ENCODE measurements around the gene LRBA. TPM values are rescaled to one million over a fixed set of nuclear protein-coding genes. Genes with fewer than 3 reads are reported as not detected.
"Not testable (repeated sequence)": the region's sequence is repeated elsewhere in the genome, so short reads cannot be mapped to it uniquely, and the experiment has no call there.

LRBA gene
- total RNA-seq, 1 experiment from 2014 or later, result 25.7 TPM

- DNase-seq (ENCODE audit: extremely low read depth, low read depth), result no peak
Measured at GRCh38 chr4:150579551-150580234, 435.4 kb downstream of the LRBA start.

DNA sequence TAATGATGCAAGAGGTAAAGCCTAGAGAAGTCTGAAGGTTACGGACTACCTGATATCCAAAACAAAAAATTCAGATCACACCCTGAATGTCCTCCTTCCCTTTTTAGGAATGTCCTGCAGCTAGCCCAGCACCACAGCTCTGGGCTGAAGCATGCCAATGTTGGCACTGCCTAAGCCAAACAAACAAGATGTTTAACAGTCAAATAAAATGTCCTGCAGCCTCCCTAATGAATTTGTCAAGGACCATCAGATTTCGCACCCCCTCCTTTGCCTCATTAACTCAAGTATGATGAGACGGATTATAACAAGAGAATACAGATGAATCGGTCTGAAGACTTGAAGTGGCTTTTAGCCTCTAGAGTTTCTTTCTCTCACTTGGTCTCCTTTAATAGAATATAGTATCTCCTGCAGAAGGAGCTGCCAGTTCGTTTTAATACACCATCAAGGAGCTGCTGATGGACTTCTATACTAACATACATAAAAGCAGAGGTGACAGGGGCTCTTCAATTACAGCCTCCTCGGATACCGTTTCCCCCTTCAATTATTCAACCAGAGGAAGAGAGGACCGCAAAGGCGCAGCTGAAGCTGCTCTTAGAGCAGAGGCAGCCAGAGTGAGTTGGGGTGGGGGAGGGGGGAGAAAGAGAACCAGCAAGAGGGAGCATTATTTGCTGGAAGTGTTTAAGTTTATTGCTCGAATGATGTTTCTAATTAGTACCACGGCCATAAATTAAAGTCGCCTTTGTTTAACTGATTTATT is 436.2 kb downstream of the LRBA start:
- no peak for DNase-seq (ENCODE audit: extremely low read depth, low read depth)

DNA sequence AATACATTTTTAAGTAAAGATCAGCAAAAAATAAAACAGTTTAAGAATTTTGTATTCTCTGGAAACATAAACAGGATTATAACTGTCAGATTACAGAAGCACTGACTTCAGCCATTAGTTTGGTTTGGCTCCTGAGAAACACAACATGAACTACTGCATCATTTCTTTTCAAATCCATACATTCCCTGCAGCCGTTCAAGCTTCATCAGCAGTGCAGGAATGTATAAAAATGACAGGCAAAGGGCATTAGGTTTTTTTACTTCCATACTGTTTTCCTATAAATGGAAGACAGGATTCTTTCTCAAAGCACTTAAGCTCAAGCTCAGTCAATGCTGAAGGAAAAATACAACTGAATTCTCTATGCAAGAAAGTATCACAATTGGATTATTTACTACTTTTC is 437.3 kb downstream of the LRBA start:
- no peak for DNase-seq (ENCODE audit: extremely low read depth, low read depth)

- DNase-seq (ENCODE audit: extremely low read depth, low read depth), result no peak
Measured at GRCh38 chr4:150574678-150575077, 440.4 kb downstream of the LRBA start.

- DNase-seq (ENCODE audit: extremely low read depth, low read depth), result no peak
Measured at GRCh38 chr4:150573534-150573933, 441.6 kb downstream of the LRBA start.

- no peak for DNase-seq (ENCODE audit: extremely low read depth, low read depth)
Measured at GRCh38 chr4:150572704-150573504, 442.2 kb downstream of the LRBA start.

DNA sequence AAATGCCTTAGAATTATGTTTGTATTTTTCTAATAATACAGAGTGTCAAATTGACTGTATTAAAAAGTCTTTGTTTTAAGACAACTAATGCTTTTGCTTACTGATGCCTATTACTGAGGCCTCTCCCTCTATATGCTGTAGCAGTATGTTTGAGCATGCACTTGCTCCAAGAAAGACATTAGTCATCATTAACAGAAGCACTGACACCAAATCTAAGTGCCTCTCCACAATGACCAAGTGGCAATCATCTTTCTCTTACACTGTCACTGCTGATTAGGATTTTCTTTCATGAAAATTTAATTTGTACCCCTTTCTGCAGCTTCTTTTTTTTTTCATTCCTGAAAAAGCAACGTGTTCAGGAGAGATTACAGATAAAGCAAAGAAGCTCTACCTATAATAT is 444.2 kb downstream of the LRBA start:
- DNase-seq (ENCODE audit: extremely low read depth, low read depth), result no peak

DNA sequence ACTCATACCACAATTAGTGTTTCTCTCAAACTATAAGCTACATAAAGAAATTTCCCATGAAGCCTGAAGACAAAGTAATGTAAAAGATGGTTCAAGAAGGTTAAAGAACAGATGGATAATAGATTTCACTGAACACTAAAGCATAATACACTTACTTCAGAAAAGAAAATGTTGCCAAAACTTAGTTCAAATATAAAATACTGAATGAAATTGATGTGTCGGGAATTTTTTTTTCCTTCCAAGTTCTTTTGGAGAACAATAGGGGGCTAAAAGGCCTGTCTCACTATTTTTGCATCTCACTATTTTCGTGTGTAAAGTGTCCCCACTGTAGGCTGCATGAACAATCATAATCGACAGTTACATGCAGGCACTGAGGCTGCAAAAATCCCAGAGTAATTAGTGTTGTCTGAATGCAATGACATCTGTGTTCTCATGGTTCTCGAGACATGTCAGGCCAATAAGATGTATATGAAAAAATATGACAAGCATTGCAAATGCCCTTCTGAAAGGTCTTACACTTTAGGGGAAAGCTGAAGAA is 445.0 kb downstream of the LRBA start:
- no peak for DNase-seq (ENCODE audit: extremely low read depth, low read depth)

DNA sequence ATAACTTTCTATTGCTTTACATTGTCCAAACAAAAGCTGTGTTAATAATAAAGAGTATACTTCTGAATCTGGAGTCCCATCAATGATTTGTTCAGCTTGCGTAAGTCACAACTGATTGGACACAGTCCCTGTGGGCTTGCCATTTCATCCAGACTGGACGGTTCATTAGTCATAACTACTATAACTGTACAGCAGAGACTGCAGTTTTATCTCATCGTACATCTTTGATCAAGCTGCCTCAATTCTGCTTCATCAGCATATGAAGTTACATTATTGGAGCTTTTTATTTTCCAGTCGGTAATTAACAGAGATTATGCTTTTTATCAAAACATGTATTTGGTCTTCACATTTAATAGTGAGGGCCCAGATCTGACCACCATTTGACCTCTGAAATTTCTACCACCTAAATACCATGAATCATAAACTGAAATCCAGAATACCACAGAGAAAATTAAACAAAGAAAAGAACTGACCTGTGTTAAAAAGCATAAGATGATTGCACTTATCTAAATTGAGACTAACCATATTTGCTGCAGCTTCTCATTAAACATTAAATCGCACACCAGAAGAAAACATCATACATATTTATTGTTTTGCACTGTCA is 445.6 kb downstream of the LRBA start:
- DNase-seq (ENCODE audit: extremely low read depth, low read depth), result no peak

DNA sequence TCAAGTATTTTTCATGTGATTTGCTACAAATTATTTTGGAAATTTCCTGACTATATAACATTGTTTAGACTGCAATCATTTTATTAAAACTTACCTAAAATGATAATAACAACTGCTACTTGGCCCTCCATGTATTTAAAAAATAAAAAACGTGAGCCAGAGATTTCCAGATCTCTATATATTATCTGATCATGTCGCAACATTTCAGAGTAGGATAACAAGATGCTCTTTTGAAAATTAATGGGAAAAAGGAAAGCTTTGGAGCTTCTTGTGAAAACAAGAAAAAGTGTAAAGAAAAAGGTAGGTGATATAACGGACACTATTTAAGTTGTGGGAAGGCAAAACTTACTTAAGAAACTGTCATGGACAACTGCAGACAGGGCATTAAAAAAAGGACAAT is 448.0 kb downstream of the LRBA start:
- no peak for DNase-seq (ENCODE audit: extremely low read depth, low read depth)

DNA sequence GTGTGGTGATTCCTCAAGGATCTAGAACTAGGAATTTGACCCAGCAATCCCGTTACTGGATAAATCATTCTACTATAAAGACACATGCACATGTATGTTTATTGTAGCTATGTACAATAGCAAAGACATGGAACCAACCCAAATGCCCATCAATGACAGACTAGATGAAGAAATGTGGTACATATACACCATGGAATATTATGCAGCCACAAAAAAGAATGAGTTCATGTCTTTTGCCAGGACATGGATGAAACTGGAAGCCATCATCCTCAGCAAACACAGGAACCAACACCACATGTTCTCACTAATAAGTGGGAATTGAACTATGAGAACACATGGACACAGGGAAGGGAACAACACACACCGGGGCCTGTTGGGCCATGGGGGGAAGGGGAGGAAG is 450.1 kb downstream of the LRBA start:
- not testable (repeated sequence) for DNase-seq (ENCODE audit: extremely low read depth, low read depth)

- no peak for DNase-seq (ENCODE audit: extremely low read depth, low read depth)
Measured at GRCh38 chr4:150562751-150563150, 452.3 kb downstream of the LRBA start.

- no peak for DNase-seq (ENCODE audit: extremely low read depth, low read depth)
Measured at GRCh38 chr4:150562250-150562649, 452.8 kb downstream of the LRBA start.

GRCh38 chr4:150561143-150561737 is 453.8 kb downstream of the LRBA start:
- DNase-seq (ENCODE audit: extremely low read depth, low read depth), result no peak

DNA sequence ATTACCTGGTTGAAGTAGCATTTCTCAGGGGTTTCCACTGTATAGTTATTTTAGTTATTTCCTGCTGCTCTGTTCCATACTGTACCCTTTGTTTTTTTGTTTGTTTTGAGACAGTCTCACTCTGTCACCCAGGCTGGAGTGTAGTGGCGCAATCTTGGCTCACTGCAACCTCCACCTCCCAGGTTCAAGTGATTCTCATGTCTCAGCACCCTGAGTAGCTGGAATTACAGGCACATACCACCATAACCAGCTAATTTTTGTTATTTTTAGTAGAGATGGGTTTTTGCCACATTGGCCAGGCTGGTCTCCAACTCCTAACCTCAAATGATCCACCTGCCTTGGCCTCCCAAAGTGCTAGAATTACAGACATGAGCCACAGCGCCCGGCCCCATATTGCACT is 457.3 kb downstream of the LRBA start:
- not testable (repeated sequence) for DNase-seq (ENCODE audit: extremely low read depth, low read depth)

GRCh38 chr4:150547154-150547838 is 467.8 kb downstream of the LRBA start:
- no peak for DNase-seq (ENCODE audit: extremely low read depth, low read depth)

DNA sequence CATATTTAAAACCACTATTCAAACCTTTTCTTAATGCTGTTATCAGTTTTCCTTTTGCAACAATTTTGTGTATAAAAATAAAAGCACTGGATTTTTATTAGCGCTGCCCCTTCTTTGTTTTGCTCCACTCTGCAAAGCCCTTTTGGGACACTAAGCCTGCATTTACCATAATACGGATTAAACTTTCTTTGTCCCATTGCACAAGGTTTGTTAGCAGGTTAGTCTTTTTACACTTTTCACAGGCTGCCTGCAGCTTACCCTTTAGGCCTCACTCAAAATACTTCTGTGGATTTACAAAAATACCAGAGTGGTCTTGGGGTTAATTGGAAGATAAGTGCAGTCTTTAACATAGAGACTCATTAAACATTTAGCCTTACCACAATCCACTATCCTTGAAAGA is 468.8 kb downstream of the LRBA start:
- DNase-seq (ENCODE audit: extremely low read depth, low read depth), result no peak

- no peak for DNase-seq (ENCODE audit: extremely low read depth, low read depth)
Measured at GRCh38 chr4:150543042-150543441, 472.0 kb downstream of the LRBA start.

DNA sequence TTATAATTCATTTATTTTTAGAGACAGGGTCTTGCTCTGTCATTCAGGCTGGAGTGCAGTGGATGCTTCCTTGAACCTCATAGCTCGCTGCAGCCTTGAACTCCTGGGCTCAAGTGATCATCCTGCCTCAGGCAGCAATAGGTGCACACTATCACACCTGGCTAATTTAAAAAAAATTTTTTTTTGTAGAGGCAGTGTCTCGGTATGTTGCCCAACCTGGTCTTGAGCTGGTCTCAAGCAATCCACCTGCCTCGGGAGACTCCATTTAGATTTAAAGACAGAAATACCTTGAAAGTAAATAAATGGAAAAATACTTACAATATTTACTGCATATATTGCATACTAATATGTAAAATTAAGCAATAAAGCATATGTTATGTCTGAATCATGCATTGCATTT is 473.4 kb downstream of the LRBA start:
- no peak for DNase-seq (ENCODE audit: extremely low read depth, low read depth)

DNA sequence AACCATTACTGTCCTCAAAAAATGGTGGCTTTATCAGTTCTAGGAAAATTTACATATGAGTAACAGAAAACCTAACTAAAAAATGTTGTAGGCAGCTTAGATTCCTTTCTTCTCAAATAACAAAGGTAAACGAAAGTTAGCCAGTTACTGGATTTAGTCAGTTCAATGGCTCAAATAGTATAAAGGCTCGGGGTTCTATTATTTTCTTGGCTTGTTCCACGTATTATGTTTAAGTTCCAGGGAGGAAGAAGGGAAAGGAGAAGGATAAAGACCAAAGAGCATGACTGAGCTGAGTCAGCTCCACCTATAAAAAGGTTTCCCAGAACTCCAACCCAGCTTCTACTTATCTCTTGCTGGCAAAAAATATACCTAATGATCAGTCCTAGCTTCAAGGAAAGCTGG is 474.1 kb downstream of the LRBA start:
- DNase-seq (ENCODE audit: extremely low read depth, low read depth), result no peak

Data from NCI-H460 (cell line).